ENCODE results near the gene HBG2.

DNA sequence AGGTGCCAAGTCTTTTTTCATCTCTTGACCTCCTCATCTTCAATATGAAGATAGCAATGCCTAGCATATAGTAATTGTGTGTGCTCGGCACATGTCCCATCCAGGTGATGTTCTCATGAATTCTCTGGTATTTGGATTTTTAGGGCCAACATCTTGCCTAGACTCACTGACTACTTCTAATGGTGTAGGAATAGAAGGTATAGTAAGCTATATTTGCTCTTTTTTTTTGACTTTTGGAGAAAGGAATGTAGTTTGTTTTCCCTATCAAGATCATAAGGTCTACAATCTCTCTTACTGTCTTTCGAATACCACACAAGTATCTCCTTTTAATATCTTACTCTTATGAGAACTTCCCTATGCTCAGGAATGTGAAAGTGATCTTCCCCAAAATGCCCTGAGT lies 23.5 kb downstream of the HBG2 start:
- TF ChIP-seq GATA2 (IDR thresholded peaks at IDR 0.05; ENCODE audit: low read depth, low read length): no peak
- TF ChIP-seq GATA3 (IDR thresholded peaks at IDR 0.05; ENCODE audit: low read depth, low read length): no peak
